IPS-11a (cell line): ENCODE measurements around the gene IGSF9.
"Not testable (repeated sequence)": the region's sequence is repeated elsewhere in the genome, so short reads cannot be mapped to it uniquely, and the experiment has no call there.

Source experiments
- H3K4me3 ChIP-seq: one replicate; pipeline ENCODE4 v1.5.1; 2013; ENCODE audit warnings: low read depth, low read length, control low read depth

IGSF9 gene

DNA sequence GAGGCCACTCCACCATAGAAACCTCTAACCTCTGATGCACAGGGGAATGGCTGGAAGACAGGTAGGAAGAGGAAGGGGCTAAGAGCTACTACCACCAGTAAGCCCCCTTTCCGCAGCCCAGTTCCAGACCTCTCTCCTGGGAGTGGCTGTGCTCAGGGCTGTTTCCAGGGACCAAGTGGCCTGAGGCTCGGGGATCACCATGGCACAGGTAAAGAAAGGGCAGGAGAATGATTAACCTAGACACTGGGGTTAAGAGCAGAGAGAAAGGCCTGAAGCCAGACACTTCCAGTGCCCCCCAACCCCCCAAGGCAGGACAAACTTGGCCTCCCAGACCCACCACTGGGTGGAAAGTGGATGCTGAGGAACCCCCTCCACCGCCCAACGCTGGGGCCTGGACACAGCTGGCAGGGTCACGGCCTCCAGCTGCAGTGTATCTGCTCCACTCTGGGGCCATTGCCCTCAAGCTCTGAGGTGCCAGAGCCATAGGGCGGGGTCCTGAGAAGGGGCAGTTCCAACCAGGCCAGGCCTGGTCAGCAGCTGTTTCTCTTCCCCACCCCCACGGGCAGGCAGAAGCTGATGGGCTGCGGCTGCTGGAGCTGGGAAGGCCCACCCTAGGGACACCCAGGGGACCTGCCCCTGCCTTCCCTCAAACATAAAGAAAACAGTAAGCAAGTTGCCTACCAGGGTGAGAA, 22.8 kb downstream of the IGSF9 start:
- no peak overlapping the region for H3K4me3 ChIP-seq

DNA sequence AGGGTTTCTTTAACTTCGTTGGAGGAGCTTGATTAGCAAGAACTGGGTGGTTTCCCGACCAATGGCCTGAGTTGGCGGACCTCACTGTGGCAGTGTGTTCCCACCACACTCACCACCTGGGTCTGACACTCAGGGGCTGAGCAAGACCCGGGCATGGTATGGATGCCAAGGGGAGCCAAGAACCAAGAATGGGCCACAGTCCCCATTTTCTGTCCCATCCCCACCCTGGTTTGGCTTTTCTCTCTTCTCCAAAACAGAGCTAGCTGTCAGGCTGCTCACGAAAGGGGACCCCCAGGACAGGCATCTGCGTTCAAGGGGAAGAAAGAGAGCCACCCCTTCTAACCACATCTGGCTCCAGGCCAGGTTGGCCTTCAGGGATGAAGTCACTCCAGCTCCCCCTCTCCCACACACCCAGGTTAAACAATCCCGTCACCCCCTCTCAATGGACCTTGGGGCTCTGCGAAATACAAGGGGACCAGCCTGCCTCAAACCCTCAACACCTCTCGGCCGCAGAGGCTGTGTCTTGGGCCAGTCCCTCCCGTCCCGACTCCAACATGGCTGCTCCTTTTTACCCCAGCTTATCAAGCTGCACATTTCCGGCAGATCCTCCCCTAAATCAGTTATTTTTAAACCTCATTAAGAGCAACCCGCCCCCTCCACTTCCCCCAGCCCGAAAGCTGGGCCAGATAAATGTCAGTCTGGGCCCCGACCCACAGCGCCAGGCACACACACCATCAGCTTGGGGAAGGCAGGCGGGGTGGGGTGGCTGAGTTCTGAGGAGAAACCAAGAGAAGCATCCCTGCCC, 23.5 kb downstream of the IGSF9 start:
- H3K4me3 ChIP-seq, result no peak overlapping the region

DNA sequence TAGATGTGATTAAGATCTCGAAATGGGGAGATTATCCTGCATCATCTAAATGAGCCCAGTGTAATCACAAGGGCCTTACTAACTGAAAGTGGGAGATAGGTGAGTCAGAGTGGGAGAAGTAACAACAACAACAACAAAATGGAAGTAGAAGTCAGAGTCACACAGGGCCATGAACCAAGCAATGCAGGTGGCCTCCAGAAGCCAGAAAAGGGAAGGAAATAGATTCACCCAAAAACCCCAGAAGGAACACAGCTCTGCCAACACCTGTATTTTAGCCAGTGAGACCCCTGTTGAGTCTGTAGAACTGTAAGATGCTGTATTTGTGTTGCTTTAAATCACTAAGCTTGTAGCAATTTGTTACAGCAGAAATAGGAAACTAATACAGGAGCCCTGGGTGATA, 24.2 kb downstream of the IGSF9 start:
- no peak overlapping the region for H3K4me3 ChIP-seq

DNA sequence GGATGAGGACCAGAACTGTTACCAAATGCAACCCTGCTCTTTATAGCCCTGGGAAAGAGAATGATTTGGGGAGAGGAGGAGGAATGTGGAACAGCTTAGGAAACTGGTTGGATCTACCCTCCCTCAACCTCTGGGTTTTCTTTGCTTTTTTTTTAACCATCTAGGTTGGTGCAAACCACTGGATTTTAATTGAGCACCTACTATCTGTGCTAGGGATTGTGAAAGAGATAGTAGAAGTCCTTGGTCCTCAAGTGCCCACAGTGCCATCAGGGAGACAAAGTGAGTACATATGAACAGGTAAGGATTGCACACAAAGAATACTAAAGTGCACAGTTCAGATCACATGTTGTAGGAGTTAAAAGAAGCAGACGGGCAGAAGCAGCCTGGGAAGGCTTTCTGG, 24.8 kb downstream of the IGSF9 start:
- no peak overlapping the region for H3K4me3 ChIP-seq

DNA sequence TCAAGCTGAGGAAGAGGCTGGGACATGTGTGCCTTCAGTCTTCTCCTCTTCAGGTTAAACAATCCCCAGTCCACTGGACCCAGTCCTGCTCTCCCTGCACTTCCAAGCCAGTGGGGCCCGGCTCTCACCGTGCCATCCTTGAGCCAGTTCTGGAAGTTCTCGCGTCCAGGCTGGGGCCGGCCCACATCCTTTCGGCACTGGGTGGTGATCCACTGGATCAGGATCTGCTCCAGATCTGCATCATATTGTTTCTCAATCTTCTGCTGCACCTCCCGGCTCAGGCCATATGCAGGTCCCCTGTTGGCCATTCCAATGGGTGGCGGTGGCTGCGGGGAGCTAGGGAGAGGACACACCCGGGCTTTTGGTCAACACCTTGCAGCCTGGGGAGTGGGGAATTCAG, 25.2 kb downstream of the IGSF9 start:
- no peak overlapping the region for H3K4me3 ChIP-seq

DNA sequence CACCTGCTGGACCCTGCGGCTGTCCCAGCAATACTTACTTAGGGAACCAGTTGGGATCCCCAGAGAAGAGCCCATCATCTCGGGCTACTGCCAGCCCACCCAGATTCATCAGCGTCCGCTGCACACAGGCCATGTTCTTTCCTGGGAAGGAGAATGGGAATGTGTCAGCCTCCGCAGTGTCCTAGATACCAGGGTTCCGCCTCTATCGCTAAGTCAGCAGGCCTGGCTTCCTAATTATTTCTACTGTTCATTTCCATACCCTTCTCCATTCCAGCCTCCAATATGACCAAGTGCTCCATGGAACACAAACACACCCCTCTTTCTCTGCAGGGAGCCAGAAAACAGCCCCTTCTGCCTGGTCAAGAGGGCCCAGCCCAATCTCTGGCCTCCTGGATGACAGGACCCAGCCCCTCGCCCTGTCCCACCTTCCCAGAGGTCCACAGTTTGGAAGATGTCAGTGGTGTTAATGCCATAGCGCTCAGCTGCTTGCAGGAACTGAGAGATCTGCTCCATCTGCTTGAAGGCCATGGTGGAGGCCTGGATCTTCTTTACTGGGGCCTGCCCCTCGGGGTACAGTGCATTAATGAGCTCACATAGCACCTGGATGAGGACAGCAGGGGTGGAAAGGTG, 26.1 kb downstream of the IGSF9 start:
- no peak overlapping the region for H3K4me3 ChIP-seq

DNA sequence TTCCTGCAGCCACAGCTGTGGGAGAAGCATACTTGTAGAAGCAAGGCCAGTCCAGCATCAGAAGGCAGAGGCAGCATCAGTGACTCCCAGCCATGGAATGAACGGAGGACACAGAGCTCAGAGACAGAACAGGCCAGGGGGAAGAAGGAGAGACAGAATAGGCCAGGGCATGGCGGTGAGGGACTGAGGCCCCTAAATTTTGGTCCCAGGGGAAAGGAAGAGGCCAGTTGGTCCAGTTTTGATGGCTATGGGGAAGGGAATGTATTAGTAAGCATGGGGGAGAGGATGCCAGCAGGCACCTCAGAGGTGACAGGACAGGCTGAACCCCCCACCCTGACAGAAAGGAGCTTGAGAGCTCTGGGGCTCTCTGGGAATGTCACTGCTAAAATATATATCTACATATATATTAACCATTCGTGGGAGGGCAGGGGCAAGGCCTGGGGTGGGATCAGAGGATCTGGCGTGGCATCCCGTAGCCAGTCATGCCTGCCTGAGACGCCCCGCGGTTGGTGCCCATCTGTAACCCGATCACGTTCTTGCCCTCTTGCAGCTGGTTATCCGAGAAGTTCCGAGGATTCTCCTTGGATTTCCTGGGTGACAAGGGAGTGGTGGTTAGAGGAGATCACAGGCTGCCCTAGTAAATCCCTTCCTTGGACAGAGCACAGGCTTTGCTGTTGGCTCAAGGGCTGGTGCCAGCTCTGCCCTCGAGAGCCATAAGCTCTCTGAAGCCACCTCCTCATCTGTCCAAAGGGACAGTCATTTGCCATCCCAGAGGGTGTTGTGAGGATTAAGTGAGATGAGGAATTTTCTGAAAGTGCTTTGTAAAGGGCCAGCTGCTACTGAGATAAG, 26.8 kb downstream of the IGSF9 start:
- H3K4me3 ChIP-seq, result no peak overlapping the region

DNA sequence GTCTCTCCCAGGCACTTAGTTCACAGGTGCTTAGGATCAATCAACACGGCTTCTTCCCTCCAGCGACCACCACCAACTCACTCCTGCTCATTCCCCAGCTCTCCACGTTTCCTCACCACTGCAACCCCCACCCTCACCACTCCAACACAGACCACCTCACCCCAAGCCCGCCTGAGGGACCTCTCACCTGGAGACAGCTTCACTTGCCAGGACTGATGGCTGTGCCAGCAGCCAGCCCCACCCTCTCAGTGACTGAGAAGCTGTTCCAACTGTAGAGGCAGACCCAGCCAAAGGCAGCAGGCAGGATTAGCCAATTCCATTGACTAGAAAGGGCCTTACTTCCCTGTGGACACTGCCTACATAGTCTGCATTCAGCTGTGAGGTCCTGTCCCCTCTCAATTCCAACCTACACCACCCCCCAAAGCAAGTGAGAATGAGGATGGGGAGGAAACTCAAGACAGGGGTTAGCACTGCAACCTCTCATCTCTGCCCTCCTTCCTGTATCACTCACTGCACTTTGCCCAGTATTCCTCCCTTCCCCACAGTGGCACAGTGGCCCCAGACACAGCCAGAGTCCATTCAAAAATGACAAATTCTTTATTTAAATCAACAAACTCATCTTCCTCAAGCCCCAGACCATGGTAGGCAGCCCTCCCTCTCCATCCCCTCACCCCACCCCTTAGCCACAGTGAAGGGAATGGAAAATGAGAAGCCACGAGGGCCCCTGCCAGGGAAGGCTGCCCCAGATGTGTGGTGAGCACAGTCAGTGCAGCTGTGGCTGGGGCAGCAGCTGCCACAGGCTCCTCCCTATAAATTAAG, 27.7 kb downstream of the IGSF9 start:
- no peak overlapping the region for H3K4me3 ChIP-seq

DNA sequence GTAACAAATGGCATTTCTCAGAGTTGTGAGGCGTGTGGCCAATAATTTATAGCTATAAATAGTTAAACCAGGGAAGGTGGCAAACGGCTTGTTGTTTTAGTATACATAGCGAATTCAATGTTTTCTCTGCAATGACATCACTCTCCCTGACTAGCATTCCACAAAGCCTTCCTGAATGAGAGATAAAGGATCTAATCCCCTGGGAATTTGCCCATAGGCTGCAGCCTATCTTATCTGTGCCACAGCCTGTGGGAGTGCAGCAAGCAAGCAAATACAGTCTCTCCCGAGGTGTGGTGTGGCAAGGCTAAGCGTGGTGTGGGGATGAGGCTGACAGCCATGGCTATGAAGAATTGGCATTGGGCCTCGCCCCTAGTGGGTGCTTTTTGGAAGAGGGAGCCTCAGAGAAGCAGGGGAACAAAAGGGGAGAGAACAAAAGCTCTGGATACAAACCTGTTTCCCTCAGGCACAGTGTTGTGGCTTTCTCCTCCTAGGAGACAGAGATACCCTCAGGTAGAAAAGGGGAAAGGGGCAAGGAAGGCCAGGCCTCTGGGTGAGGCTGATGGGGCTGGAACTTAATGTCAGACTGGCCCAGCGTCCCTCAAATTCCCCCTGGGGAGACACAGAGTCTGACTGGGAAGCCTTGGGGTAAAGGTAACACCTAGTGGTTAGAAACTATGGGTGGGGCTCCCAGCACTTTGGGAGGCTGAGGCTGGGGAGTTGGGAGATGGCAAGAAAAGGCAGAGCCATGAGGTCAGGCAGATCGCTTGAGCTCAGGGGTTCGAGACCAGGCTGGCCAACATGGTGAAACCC, 29.0 kb downstream of the IGSF9 start:
- no peak overlapping the region for H3K4me3 ChIP-seq

DNA sequence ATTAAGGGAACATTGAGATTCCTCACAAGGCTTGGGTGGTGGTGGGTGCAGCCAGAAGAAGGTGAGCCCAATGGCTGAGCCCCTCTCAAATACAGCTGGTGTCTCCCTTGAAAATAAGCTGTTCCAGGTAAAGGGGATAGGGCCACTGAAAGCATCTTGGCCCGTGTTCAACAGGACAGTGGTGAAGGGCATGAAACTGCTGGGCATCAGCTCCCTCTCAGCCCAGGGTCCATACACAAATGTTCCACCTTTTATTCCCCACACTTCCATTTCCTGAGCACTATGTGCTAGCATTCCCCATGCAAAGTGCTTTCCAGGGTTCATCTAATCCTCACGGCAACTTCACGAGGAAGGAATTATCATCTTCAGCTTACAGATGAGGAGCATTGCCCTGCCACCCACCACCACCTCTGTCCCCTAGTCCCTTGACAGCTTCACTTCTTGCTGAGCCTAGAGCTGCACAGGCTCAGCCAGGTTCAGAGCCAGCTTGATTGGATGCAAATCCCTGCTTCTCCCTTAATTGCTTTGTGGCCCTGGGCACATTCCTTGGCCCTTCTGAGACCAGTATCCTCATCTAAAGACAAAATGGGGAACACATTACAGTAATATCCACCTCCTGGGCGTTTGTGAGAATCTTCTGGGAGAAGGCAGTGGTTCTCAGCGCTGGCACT, 29.7 kb downstream of the IGSF9 start:
- no peak overlapping the region for H3K4me3 ChIP-seq

DNA sequence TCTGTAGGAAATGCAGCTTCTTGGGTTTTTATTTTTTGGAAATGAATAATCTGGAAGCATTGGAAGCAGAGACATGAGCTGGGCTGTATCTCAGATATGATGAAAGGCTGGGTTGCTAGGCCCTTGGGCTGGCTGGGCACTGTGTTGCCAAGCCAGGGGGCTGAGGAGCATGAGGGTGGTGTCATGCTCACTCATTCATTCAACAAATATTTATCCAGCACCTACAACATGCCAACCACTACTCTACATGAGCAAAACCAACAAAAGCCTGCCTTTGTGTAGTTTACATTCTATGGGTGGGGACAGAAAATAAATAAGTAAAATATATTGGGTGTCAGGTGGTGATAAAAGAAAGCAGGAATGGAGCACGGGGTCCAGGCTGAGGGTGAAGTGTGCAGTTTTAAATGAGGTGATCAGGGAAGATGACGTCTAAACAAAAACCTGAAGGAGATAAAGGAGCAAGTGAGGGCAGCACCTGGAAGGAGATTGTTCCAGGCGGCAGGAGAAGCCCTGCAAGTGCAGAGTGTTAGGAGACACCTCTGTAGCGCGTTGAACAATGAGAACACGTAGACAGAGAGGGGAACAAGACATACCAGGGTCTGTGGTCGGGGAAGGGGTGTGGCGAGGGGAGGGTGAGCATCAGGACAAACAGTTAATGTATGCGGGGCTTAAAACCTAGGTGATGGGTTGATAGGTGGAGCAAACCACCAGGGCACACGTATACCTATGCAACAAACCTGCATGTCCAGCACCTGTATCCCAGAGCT, 31.0 kb downstream of the IGSF9 start:
- H3K4me3 ChIP-seq, result no peak overlapping the region

DNA sequence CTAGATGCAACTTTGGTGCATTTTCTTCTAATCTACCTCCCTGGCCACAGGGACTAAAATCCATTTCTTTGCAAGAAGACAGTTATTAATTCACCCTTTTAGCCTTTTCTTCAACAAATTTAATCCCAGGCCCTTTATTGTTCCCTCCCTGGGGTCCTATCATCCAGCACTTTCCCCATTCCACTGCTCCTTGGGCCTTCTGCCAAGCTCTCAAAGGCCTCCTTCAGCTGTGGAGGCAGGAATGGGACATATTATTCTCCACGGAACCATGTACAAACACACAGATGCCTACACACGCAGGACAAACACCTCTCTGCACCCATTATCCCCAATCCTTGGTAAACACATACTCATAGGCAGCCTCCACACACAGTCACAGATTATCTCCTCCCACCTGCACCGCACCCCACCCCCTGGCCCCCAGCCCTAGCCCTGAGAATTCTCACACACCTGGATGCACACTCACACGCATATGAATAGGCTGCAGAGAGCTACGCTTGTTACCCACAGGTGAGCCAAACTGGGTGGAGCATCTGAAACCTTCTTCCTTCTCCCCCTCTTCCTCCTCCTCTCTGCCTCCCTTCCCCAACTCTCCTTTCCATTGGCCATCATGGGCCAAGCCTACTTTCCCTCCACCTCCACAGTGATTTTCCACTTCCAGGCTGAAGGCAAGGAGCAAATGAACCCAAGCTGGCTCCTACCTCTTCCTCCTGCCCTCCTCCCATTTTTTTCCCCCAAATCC, 31.8 kb downstream of the IGSF9 start:
- H3K4me3 ChIP-seq, result no peak overlapping the region

DNA sequence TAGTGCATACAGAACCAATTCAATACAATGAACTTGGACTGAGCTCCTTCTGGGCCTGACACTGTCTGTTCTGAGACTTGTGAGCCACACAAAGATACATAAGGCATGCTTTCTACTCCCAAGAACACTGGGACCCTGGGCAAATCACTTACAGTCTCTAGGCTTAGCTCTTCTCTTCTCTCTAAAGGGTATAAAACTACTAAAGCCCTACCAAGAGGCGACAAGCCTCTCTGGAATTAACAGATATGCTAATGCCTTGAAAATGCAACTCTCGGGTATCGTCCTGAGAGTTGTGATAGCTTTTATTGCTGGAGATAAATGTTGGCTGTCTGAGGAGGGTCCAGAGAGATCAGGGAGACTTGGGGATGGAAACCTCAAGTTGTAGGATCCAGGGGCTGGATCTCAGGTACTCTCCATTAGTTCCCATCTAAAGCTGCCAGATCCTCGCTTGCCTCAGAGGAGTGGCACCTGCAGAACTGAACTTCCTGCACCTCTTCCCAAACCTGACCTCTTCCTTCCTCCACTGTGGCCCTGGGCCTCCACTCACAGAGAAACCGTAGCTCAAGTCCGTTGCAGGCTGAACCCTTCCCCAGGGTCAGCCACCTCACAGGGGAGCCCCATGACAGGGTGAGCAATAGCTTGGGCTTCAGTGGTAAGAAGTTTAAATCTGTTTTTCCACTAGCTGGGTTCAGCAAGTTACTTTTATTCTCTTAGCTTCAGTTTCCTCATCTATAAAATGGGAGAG, 33.9 kb downstream of the IGSF9 start:
- no peak overlapping the region for H3K4me3 ChIP-seq

DNA sequence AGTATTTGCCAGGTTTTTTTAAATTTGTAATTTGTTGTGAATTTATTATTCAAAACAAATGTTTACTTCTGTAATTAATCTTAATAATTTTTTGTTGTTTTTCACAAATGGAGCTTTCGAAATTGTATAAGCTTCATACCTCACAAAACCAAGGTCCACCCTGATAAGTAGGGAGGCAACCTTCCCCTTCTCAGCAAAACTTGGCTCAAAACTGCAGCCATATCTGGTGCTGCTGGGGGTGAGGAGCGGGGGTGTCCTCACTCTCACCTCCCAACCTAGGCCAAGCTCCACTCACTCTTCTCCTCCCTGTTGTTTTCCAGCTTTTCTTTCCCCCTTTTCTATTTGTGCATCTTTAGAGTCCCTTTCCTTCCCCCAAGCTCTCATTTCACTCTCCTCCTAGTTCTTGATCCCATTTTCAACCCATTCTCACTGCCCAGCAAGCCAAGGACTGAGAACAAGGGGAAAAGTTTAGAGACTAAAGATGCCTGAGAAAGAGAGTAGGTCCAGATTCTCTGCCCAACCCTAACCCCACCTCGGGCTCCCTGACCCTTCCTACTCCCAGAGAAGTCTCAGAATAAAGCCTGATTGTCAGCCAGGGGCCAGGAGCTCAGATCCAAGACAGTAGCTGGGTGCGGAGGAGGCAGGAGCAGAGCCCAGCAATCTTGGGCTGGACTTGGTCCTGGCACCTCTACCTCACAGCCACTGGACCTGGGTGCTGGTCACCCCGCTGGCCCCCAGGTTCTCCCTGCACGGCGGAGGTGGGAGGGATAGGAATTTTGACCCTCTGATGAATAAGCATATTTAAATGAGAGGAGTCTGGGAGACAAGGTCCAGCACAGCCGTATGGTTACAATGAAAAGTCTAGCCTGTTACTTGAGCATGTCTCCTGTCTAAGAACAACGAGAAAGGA, 37.1 kb downstream of the IGSF9 start:
- H3K4me3 ChIP-seq, result no peak overlapping the region

DNA sequence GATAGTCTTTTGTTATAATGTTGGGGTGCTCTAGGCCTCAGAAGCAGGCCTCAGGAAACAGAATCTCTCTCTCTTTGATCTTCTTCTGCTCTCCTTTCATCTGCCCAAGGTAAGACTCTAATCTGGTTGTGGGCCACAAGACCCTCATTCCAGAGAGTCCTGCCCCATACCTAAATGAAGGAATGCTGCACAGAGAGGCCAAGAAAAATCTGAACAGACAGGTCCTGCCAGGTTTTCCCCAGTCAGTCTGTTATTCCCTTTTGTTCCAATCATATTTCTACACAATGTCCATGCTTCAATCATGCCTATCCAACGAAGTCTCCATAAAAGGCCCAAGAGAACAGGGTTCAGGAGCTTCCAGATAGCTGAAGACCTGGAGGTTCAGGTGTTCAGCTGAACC, 38.5 kb downstream of the IGSF9 start:
- H3K4me3 ChIP-seq, result no peak overlapping the region

DNA sequence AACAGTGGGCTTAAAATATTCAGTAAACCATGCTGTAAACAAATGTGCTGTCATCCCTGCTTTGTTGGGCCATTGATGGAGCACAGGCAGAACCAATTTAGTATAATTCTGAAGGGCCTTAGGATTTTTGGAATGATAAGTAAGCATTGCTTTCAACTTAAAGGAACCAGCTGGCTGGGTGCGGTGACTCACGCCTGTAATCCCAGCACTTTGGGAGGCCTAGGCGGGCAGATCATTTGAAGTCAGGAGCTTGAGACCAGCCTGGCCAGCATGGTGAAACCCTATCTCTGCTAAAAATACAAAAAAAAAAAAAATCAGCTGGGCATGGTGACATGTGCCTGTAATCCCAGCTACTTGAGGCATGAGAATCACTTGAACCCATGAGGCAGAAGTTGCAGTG, 41.4 kb downstream of the IGSF9 start:
- H3K4me3 ChIP-seq, result not testable (repeated sequence)
